ENCODE data around the gene MOCS1.

The MOCS1 gene

DNA sequence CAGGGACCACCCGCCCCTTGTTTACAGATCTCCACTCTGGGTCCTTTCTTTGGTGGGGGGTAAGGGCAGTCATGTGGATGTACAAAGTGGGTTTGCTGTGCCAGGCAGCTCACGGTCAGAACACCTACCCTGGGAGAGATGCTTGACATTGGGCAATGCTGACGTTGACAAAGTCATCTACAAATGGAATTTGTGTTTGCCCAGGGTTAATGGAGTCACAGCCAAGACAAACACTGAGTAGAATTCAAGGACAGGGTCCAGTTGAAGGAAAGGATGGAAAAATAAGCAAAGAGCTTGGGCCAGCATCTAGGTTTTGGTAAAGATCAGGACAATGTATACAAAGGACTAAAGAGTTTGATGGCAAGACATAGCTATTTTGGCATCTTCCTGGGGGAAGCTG is 54.7 kb downstream of the MOCS1 start:
- H3K4me3 ChIP-seq (ENCODE audit: low read depth, low read length) = no peak overlapping the region
- H3K27me3 ChIP-seq (ENCODE audit: control insufficient read depth, insufficient read depth, low read length) = no peaks in the 10 kb centered on the region
- no peak overlapping the region for H3K27ac ChIP-seq (ENCODE audit: low read depth, low read length)
- no peaks in the 10 kb centered on the region for H3K9me3 ChIP-seq (ENCODE audit: control insufficient read depth, insufficient read depth, low read length)
- no peaks in the 10 kb centered on the region for H3K36me3 ChIP-seq (ENCODE audit: control insufficient read depth, insufficient read depth, low read length)
- H3K4me1 ChIP-seq (ENCODE audit: control insufficient read depth, insufficient read depth, low read length) = no peaks in the 10 kb centered on the region
- H3K9ac ChIP-seq (ENCODE audit: low read depth, low read length) = no peak overlapping the region

DNA sequence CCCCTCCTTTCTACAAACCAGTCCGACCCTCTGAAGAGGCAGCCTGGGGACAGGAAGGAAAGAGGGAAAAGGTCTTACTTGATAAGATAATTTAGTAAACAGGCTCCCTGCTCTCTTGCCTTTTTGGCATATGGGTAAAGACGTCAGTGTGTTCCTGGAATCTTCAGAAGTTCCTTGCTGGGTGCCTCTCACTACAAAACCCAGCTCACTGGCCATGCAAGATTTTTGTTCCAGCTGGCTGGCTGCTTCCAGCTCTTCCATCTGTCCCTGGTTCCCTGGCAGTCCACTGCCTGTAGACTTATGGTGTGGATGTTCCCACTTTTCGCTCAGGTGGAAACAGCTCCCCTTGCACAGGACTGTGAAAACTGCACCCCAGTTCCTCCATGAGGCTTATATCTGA is 57.4 kb downstream of the MOCS1 start:
- H3K9me3 ChIP-seq (ENCODE audit: control insufficient read depth, insufficient read depth, low read length) = no peaks in the 10 kb centered on the region
- no peak overlapping the region for H3K4me3 ChIP-seq (ENCODE audit: low read depth, low read length)

DNA sequence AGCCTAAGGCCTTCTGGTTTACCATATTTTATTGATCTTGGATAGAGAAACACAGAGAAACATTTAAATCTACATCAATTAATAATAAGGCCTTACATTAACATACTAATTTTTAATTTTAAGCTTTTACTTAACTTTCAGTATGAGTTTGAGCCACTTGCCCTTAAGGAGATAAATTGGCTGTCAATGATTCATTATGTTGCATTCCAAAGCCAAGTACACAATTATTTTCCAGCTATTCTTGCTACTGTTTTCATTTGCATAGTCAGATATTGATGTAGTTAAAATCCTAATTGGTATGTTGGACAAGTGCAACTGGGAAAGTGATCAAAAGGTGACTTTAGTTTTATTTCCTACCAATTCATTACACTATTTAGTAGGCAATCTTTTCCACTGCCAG is 58.2 kb downstream of the MOCS1 start:
- Histone ChIP-seq H3K36me3 (ENCODE audit: control insufficient read depth, insufficient read depth, low read length) (peaks cover 2% of the 10 kb centered on the region; the same call in 1 of the 2 replicates), H3K4me1 (ENCODE audit: control insufficient read depth, insufficient read depth, low read length) (no peaks in the 10 kb centered on the region), H3K9ac (ENCODE audit: low read depth, low read length) (no peak overlapping the region), H3K9me3 (ENCODE audit: control insufficient read depth, insufficient read depth, low read length) (no peaks in the 10 kb centered on the region), H3K27ac (ENCODE audit: low read depth, low read length) (no peak overlapping the region), H3K4me3 (ENCODE audit: low read depth, low read length) (no peak overlapping the region), H3K27me3 (ENCODE audit: control insufficient read depth, insufficient read depth, low read length) (no peaks in the 10 kb centered on the region)

More for the DNA sequence above, 57.4 kb downstream of the MOCS1 start:
- peaks cover 2% of the 10 kb centered on the region; the same call in 1 of the 2 replicates for H3K36me3 ChIP-seq (ENCODE audit: control insufficient read depth, insufficient read depth, low read length)
- no peaks in the 10 kb centered on the region for H3K4me1 ChIP-seq (ENCODE audit: control insufficient read depth, insufficient read depth, low read length)
- H3K9ac ChIP-seq (ENCODE audit: low read depth, low read length) = no peak overlapping the region
- H3K27me3 ChIP-seq (ENCODE audit: control insufficient read depth, insufficient read depth, low read length) = no peaks in the 10 kb centered on the region
- H3K27ac ChIP-seq (ENCODE audit: low read depth, low read length) = no peak overlapping the region

DNA sequence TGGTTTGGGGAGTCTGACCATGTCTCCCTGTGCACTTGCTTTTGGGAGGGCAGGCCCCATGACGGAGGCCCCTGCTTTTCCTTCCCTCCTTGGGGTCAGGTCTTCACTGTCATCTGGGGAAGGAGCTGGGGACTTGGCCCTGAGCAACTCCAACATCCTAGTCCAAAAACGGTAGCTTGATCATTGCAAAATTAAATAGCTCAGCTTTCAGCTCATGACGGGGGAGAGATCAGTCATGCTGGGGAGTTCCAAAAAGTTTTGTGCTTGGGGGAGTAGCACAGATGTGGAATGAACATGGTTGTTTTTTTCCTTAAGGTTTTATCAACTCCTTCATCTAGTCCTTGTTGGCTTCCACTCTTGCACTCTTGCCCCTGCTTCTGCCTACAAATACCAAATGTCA is 60.8 kb downstream of the MOCS1 start:
- no peak overlapping the region for H3K27ac ChIP-seq (ENCODE audit: low read depth, low read length)
- H3K4me1 ChIP-seq (ENCODE audit: control insufficient read depth, insufficient read depth, low read length) = no peaks in the 10 kb centered on the region
- no peaks in the 10 kb centered on the region for H3K9me3 ChIP-seq (ENCODE audit: control insufficient read depth, insufficient read depth, low read length)
- no peak overlapping the region for H3K4me3 ChIP-seq (ENCODE audit: low read depth, low read length)
- H3K27me3 ChIP-seq (ENCODE audit: control insufficient read depth, insufficient read depth, low read length) = no peaks in the 10 kb centered on the region
- H3K9ac ChIP-seq (ENCODE audit: low read depth, low read length) = no peak overlapping the region
- peaks cover 2% of the 10 kb centered on the region; the same call in 1 of the 2 replicates for H3K36me3 ChIP-seq (ENCODE audit: control insufficient read depth, insufficient read depth, low read length)

DNA sequence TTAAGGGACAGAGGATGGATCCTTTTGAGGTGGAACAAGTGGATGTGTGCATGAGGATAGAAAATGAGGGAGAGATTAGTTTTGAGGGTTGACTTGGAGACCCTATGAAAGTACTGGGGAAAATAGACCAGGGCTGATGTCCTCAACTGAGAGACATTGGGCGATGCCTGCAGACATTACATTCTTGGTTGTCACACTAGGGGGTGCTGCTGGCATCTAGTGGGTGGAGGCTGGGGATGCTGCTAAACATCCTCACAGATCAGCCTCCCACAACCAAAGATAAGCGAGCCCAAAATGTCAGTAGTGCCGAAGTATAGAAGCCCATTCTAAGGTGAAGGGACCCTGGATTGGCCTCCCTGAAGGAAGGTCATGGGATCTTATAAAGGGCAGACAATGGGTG is 63.3 kb downstream of the MOCS1 start:
- Histone ChIP-seq H3K4me1 (ENCODE audit: control insufficient read depth, insufficient read depth, low read length) (peaks cover 6% of the 10 kb centered on the region; the same call in 1 of the 2 replicates), H3K27me3 (ENCODE audit: control insufficient read depth, insufficient read depth, low read length) (no peaks in the 10 kb centered on the region), H3K27ac (ENCODE audit: low read depth, low read length) (no peak overlapping the region), H3K36me3 (ENCODE audit: control insufficient read depth, insufficient read depth, low read length) (peaks cover 2% of the 10 kb centered on the region; the same call in 1 of the 2 replicates), H3K9me3 (ENCODE audit: control insufficient read depth, insufficient read depth, low read length) (no peaks in the 10 kb centered on the region), H3K4me3 (ENCODE audit: low read depth, low read length) (no peak overlapping the region), H3K9ac (ENCODE audit: low read depth, low read length) (no peak overlapping the region)

DNA sequence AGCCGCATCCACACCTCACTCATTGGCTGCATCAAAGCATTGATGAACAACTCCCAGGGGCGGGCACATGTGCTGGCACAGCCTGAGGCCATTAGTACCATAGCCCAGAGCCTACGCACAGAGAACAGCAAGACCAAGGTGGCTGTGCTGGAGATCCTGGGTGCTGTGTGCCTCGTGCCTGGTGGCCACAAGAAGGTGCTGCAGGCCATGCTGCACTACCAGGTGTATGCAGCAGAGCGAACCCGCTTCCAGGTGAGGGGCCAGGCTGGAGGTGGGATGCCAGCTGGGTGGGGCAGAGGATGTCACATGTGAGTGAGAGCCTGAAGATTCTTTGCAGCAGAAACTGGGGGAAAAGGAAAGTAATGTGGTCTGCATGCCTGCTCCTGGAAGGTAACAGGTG is 66.7 kb downstream of the MOCS1 start:
- no peak overlapping the region for H3K4me3 ChIP-seq (ENCODE audit: low read depth, low read length)
- peaks cover 6% of the 10 kb centered on the region; the same call in 1 of the 2 replicates for H3K4me1 ChIP-seq (ENCODE audit: control insufficient read depth, insufficient read depth, low read length)
- no peaks in the 10 kb centered on the region for H3K27me3 ChIP-seq (ENCODE audit: control insufficient read depth, insufficient read depth, low read length)
- no peaks in the 10 kb centered on the region for H3K36me3 ChIP-seq (ENCODE audit: control insufficient read depth, insufficient read depth, low read length)
- H3K9me3 ChIP-seq (ENCODE audit: control insufficient read depth, insufficient read depth, low read length) = no peaks in the 10 kb centered on the region
- no peak overlapping the region for H3K27ac ChIP-seq (ENCODE audit: low read depth, low read length)
- no peak overlapping the region for H3K9ac ChIP-seq (ENCODE audit: low read depth, low read length)

DNA sequence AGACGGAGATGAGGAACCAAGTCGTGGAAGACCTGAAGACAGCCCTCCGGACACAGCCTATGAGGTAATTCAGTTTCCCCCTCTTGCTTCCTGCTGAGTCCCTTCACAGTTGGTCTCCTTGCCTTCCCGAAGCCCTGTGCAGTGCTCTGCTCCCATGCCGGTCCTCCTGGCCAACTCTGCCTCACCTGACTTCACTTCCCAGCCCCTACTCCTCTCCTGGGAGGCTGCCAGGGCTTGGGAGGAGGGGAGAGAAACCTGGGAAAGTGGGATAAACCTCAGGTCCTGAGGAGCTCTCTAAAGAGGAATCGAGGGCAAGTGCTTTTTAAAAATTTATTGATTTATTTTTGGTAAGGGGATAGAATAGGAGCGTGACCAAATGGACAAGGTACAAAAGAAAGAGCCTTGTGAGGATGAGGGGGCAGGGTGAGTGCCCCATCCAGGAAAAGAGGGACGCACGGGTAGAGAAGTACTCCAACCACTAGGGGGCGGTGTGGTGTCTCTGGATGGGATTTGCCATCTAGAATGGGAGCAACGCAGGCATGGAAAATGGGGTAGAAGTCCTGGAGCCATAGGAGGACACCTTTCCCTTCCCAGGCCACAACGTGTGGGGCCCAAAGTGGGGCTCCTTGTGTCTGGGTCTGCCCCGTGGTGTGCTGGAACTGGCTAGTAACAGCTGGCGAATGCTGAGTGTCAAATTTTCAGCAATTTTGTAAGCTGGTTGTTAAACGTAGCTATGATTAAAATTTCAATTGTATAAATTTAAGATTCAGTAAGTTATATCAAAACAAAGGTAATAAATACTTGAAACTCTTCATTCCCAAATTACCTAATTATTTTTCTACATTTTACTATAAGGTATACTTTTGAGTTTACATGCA is 69.0 kb downstream of the MOCS1 start:
- peaks cover 6% of the 10 kb centered on the region; the same call in 1 of the 2 replicates for H3K4me1 ChIP-seq (ENCODE audit: control insufficient read depth, insufficient read depth, low read length)
- no peak overlapping the region for H3K4me3 ChIP-seq (ENCODE audit: low read depth, low read length)
- no peaks in the 10 kb centered on the region for H3K27me3 ChIP-seq (ENCODE audit: control insufficient read depth, insufficient read depth, low read length)
- no peaks in the 10 kb centered on the region for H3K36me3 ChIP-seq (ENCODE audit: control insufficient read depth, insufficient read depth, low read length)
- no peak overlapping the region for H3K9ac ChIP-seq (ENCODE audit: low read depth, low read length)
- H3K9me3 ChIP-seq (ENCODE audit: control insufficient read depth, insufficient read depth, low read length) = no peaks in the 10 kb centered on the region
- H3K27ac ChIP-seq (ENCODE audit: low read depth, low read length) = no peak overlapping the region

DNA sequence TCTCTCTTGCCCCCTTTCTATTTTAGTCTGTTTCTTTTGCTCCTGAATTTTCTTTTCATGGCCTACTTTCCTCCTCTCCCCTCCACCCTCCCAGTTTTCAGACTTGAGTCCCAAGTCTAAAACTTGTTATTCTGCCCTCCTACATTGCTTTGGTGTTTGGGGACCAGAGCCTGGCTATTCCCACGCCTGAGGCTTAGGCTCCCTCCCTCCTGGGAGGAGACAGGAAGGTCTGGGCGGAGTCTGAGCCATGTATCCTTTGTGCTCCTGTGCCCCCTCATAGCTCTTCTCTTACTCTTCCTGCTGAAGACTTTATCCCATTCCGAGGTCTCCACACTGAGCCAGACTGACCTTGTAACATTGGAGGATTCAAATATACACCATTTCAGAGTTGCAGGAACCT is 72.6 kb downstream of the MOCS1 start:
- Histone ChIP-seq H3K27me3 (ENCODE audit: control insufficient read depth, insufficient read depth, low read length) (no peaks in the 10 kb centered on the region), H3K9me3 (ENCODE audit: control insufficient read depth, insufficient read depth, low read length) (no peaks in the 10 kb centered on the region), H3K9ac (ENCODE audit: low read depth, low read length) (no peak overlapping the region), H3K4me1 (ENCODE audit: control insufficient read depth, insufficient read depth, low read length) (no peaks in the 10 kb centered on the region), H3K4me3 (ENCODE audit: low read depth, low read length) (no peak overlapping the region), H3K27ac (ENCODE audit: low read depth, low read length) (no peak overlapping the region), H3K36me3 (ENCODE audit: control insufficient read depth, insufficient read depth, low read length) (no peaks in the 10 kb centered on the region)

DNA sequence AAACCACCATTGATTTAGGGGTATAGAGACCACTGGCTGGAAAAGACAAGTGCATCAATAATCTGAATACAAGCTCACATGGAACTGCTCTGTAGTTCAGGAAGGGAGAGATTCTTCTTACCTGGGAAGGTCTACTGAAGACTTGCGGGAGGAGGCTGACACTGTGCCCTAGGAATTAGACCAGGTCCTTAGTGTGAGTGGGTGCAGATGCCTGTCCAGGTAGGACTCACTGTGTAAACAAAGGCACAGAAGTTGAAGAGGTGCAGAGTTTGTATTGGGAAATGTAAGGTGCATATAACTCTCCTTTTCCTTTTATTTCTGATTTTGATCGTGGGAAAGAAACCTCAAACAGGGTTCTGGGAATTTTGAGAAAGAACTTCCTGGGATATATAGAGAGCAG is 75.2 kb downstream of the MOCS1 start:
- no peak overlapping the region for H3K27ac ChIP-seq (ENCODE audit: low read depth, low read length)
- H3K4me3 ChIP-seq (ENCODE audit: low read depth, low read length) = no peak overlapping the region
- H3K9ac ChIP-seq (ENCODE audit: low read depth, low read length) = no peak overlapping the region
- no peaks in the 10 kb centered on the region for H3K36me3 ChIP-seq (ENCODE audit: control insufficient read depth, insufficient read depth, low read length)
- H3K4me1 ChIP-seq (ENCODE audit: control insufficient read depth, insufficient read depth, low read length) = no peaks in the 10 kb centered on the region
- H3K9me3 ChIP-seq (ENCODE audit: control insufficient read depth, insufficient read depth, low read length) = no peaks in the 10 kb centered on the region
- H3K27me3 ChIP-seq (ENCODE audit: control insufficient read depth, insufficient read depth, low read length) = no peaks in the 10 kb centered on the region

DNA sequence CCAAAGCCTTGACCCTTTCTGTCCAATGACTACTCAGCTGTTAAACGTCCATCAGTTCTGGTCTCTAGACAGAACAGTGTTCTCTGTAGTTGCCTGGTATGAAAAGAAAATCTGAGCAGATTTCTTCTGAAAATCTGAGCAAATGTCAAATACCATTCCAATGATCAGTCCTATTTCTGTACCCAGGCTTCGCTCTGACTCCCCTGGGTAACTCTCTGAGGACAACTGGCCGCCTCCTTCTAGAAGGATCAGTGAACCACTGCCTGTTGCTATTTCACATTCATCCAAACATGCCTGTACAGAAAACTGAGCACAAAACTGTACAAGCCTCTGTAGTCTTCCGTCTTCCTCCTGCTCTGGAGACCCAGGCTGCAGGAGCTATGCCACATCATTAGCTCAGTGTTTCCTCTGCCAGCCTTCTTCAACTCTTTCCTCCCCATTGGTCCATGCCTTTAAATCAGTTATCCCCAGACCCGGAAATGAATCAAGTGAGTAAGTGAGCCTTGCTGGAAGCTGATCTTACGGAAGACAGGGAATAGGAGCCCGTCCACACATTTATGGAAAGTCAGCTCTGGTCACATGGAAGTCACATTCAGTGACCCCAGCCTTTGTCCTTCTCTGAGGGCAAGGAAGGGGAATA is 78.8 kb downstream of the MOCS1 start:
- H3K4me3 ChIP-seq (ENCODE audit: low read depth, low read length) = no peak overlapping the region
- no peaks in the 10 kb centered on the region for H3K36me3 ChIP-seq (ENCODE audit: control insufficient read depth, insufficient read depth, low read length)
- no peak overlapping the region for H3K9ac ChIP-seq (ENCODE audit: low read depth, low read length)
- no peak overlapping the region for H3K27ac ChIP-seq (ENCODE audit: low read depth, low read length)
- no peaks in the 10 kb centered on the region for H3K27me3 ChIP-seq (ENCODE audit: control insufficient read depth, insufficient read depth, low read length)
- no peaks in the 10 kb centered on the region for H3K4me1 ChIP-seq (ENCODE audit: control insufficient read depth, insufficient read depth, low read length)
- no peaks in the 10 kb centered on the region for H3K9me3 ChIP-seq (ENCODE audit: control insufficient read depth, insufficient read depth, low read length)

Measured in HUES48 (cell line).